D721Med (cell line): ENCODE results near the gene SORBS1.

ENCODE experiments used
- DNase-seq: peaks from one replicate; pipeline ENCODE4 v3.0.0; 2011; ENCODE audit warnings: low spot score; ENCODE audit not compliant: insufficient read length
- FAIRE-seq: peaks from 2 replicates; lab custom pipeline; 2011; peaks lifted over from hg19 to GRCh38; lab: Jason Lieb, UNC
- CTCF ChIP-seq: IDR thresholded peaks from 2 replicates; pipeline ENCODE4 v1.5.1; 2012; ENCODE audit warnings: mild to moderate bottlenecking, control low read depth; ENCODE audit not compliant: insufficient read depth; ENCODE audit errors: missing control alignments

The SORBS1 gene

GRCh38 chr10:95408983-95409873 lies 151.9 kb downstream of the SORBS1 start:
- TF ChIP-seq CTCF, result no peak
- FAIRE-seq (no peak), DNase-seq (no peak)

- no peak for TF ChIP-seq CTCF
- no peak for DNase-seq
Observed at GRCh38 chr10:95408148-95408960, 152.8 kb downstream of the SORBS1 start.

GRCh38 chr10:95407546-95407945 lies 153.6 kb downstream of the SORBS1 start:
- DNase-seq (no peak), FAIRE-seq (no peak)
- TF ChIP-seq CTCF, result no peak

More at GRCh38 chr10:95408148-95408960, 152.8 kb downstream of the SORBS1 start:
- FAIRE-seq, result no peak

- no peak for FAIRE-seq
- no peak for TF ChIP-seq CTCF
- no peak for DNase-seq
Observed at GRCh38 chr10:95406651-95407280, 154.4 kb downstream of the SORBS1 start.

GRCh38 chr10:95405655-95406054 lies 155.5 kb downstream of the SORBS1 start:
- no peak for FAIRE-seq
- DNase-seq, result no peak
- TF ChIP-seq CTCF, result no peak

GRCh38 chr10:95404864-95405263 lies 156.3 kb downstream of the SORBS1 start:
- TF ChIP-seq CTCF, result no peak
- no peak for DNase-seq
- FAIRE-seq, result no peak
